ENCODE data around the gene CPXM1. TPM values are rescaled to one million over a fixed set of nuclear protein-coding genes. Genes with fewer than 3 reads are reported as not detected.

The CPXM1 gene
- total RNA-seq, 1 experiment from 2014 or later, result 0.17 TPM

GRCh38 chr20:2837221-2837960 lies 37.0 kb upstream of the CPXM1 start:
- RAD21 ChIA-PET (ENCODE audit: low non-redundant PET in 1 of 2, low total read pairs in 2 of 2, uncharacterized antibody in 2 of 2, unreplicated experiment in 2 of 2), result no interaction called here
- H3K27me3 ChIP-seq (ENCODE audit: insufficient read depth, low read length), result no peaks in the 10 kb centered on the region
- H3K4me1 ChIP-seq (ENCODE audit: control insufficient read depth in 1 of 2, insufficient read depth in 2 of 2, low read length in 2 of 2), result peaks cover 13 to 21% of the 10 kb centered on the region in 2 experiments; a peak in 3 of 4 replicates
- peaks cover 12% of the 10 kb centered on the region for H3K79me2 ChIP-seq (ENCODE audit: insufficient read depth, low read length)
- intact Hi-C loops (cut with micrococcal nuclease), result no loop called here
- no peaks in the 10 kb centered on the region for H3K36me3 ChIP-seq (ENCODE audit: control insufficient read depth in 1 of 2, insufficient read depth in 2 of 2, low read length in 2 of 2)
- no peak for TF ChIP-seq SRF (IDR thresholded peaks at IDR 0.05; ENCODE audit: low read depth)
- no peak for TF ChIP-seq TCF7L2 (IDR thresholded peaks at IDR 0.05; ENCODE audit: borderline replicate concordance, extremely low read depth, insufficient read depth, insufficient read length)
- TF ChIP-seq ELF1 (IDR thresholded peaks at IDR 0.05; ENCODE audit: borderline replicate concordance, low read depth), result no peak
- no peak for TF ChIP-seq ATF3 (IDR thresholded peaks at IDR 0.05)
- no peak for TF ChIP-seq EGR1 (IDR thresholded peaks at IDR 0.05; ENCODE audit: low read depth)
- H3K9ac ChIP-seq (ENCODE audit: low read length), result no peak overlapping the region
- DNase-seq (ENCODE audit: low read depth, low spot score) (no peak), ATAC-seq (no peak)
- POLR2A ChIA-PET, result no interaction called here
- H3K9me3 ChIP-seq (ENCODE audit: control insufficient read depth in 1 of 2, insufficient read depth in 1 of 2, low read depth in 1 of 2, low read length in 2 of 2), result no peaks in the 10 kb centered on the region
- no TSS peak for BruUV-seq (replicated peaks)
- no peak overlapping the region for H2AFZ ChIP-seq (ENCODE audit: low read depth, low read length, poor library complexity, severe bottlenecking)
- no peaks in the 10 kb centered on the region for H3K9me2 ChIP-seq (ENCODE audit: insufficient read depth)
- no peak overlapping the region for H3K27ac ChIP-seq (ENCODE audit: low read depth, low read length)
- H3K4me2 ChIP-seq (ENCODE audit: low read length), result no peak overlapping the region
- CTCF ChIA-PET, result no interaction called here
- no peaks in the 10 kb centered on the region for H4K20me1 ChIP-seq (ENCODE audit: insufficient read depth)
- no peak overlapping the region for H3K4me3 ChIP-seq (replicated peaks in 1 of 2; ENCODE audit: low read depth in 1 of 2, low read length in 2 of 2)

GRCh38 chr20:2836035-2836434 lies 35.6 kb upstream of the CPXM1 start:
- H3K4me3 ChIP-seq (replicated peaks in 1 of 2; ENCODE audit: low read depth in 1 of 2, low read length in 2 of 2), result no peak overlapping the region
- no peak overlapping the region for H2AFZ ChIP-seq (ENCODE audit: low read depth, low read length, poor library complexity, severe bottlenecking)
- H3K9me3 ChIP-seq (ENCODE audit: control insufficient read depth in 1 of 2, insufficient read depth in 1 of 2, low read depth in 1 of 2, low read length in 2 of 2), result no peaks in the 10 kb centered on the region
- RAD21 ChIA-PET (ENCODE audit: low non-redundant PET in 1 of 2, low total read pairs in 2 of 2, uncharacterized antibody in 2 of 2, unreplicated experiment in 2 of 2), result no interaction called here
- no peaks in the 10 kb centered on the region for H4K20me1 ChIP-seq (ENCODE audit: insufficient read depth)
- BruUV-seq (replicated peaks), result no TSS peak
- H3K9me2 ChIP-seq (ENCODE audit: insufficient read depth), result no peaks in the 10 kb centered on the region
- no peak overlapping the region for H3K27ac ChIP-seq (ENCODE audit: low read depth, low read length)
- DNase-seq (ENCODE audit: low read depth, low spot score), result no peak
- H3K79me2 ChIP-seq (ENCODE audit: insufficient read depth, low read length), result peaks cover 7% of the 10 kb centered on the region; the same call in 1 of the 2 replicates
- no peak for ATAC-seq
- H3K4me2 ChIP-seq (ENCODE audit: low read length), result no peak overlapping the region
- CTCF ChIA-PET, result no interaction called here
- POLR2A ChIA-PET, result no interaction called here
- peaks cover 11 to 22% of the 10 kb centered on the region in 2 experiments for H3K4me1 ChIP-seq (ENCODE audit: control insufficient read depth in 1 of 2, insufficient read depth in 2 of 2, low read length in 2 of 2)
- no peaks in the 10 kb centered on the region for H3K27me3 ChIP-seq (ENCODE audit: insufficient read depth, low read length)
- H3K9ac ChIP-seq (ENCODE audit: low read length), result no peak overlapping the region
- H3K36me3 ChIP-seq (ENCODE audit: control insufficient read depth in 1 of 2, insufficient read depth in 2 of 2, low read length in 2 of 2), result no peaks in the 10 kb centered on the region
- intact Hi-C loops (cut with micrococcal nuclease), result no loop called here
- no peak for TF ChIP-seq REST (IDR thresholded peaks at IDR 0.05; ENCODE audit: low read depth)
- no peak for TF ChIP-seq YY1 (IDR thresholded peaks at IDR 0.05; ENCODE audit: extremely low read depth, insufficient replicate concordance, low read depth, low read length)
- no peak for TF ChIP-seq EZH2 (IDR thresholded peaks at IDR 0.05)
- no peak for TF ChIP-seq CTCF (IDR thresholded peaks at IDR 0.05 in 2 of 3, conservative IDR thresholded peaks at IDR 0.05 in 1 of 3; ENCODE audit: borderline replicate concordance in 1 of 3, insufficient read depth in 1 of 3, low read depth in 2 of 3, low read length in 2 of 3)
- TF ChIP-seq EZH2phosphoT487 (IDR thresholded peaks at IDR 0.05; ENCODE audit: borderline replicate concordance), result no peak
- no peak for TF ChIP-seq FOSL1 (IDR thresholded peaks at IDR 0.05; ENCODE audit: low read depth)
- TF ChIP-seq CEBPB (IDR thresholded peaks at IDR 0.05; ENCODE audit: low read depth), result no peak
- no peak for TF ChIP-seq SRF (IDR thresholded peaks at IDR 0.05; ENCODE audit: low read depth)
- TF ChIP-seq SP1 (IDR thresholded peaks at IDR 0.05; ENCODE audit: low read depth), result no peak
- no peak for TF ChIP-seq ELF1 (IDR thresholded peaks at IDR 0.05; ENCODE audit: borderline replicate concordance, low read depth)
- TF ChIP-seq MAX (IDR thresholded peaks at IDR 0.05), result no peak
